Testis (tissue), 3 donors: ENCODE measurements around the gene TTC7B. TPM values are rescaled to one million over a fixed set of nuclear protein-coding genes. Genes with fewer than 3 reads are reported as not detected.

Experiments used
- DNase-seq: peaks from one replicate; pipeline ENCODE4 v3.0.0-alpha.2; 2019
- H3K27ac ChIP-seq, 2 donors: fragments of 200-600 bp; sonication (generic); one replicate each; pipeline ENCODE4 v1.5.1; 2019
- H3K27me3 ChIP-seq: fragments of 200-600 bp; sonication (generic); one replicate; pipeline ENCODE4 v1.5.1; 2019
- H3K36me3 ChIP-seq: fragments of 200-600 bp; sonication (generic); one replicate; pipeline ENCODE4 v1.5.1; 2017; ENCODE audit warnings: low read depth; ENCODE audit errors: missing control alignments
- H3K4me1 ChIP-seq: fragments of 200-600 bp; sonication (generic); one replicate; pipeline ENCODE4 v1.5.1; 2019
- H3K4me3 ChIP-seq, 2 donors: fragments of 200-600 bp; sonication (generic); one replicate each; pipeline ENCODE4 v1.5.1; 2017 to 2019
- H3K9me3 ChIP-seq: fragments of 200-600 bp; sonication (generic); one replicate; pipeline ENCODE4 v1.5.1; 2017
- POLR2A ChIP-seq: fragments of 450-650 bp; IDR thresholded peaks from one replicate; pipeline ENCODE4 v1.6.1; 2017; ENCODE audit warnings: antibody characterized with exemption, mild to moderate bottlenecking, moderate library complexity
- WGBS, 2 donors: methylation state at CpG; one replicate each; pipeline ENCODE4 v1.1.5; 2018; 5-methylcytosine and 5-hydroxymethylcytosine counted together
- intact Hi-C: fragments of 100-400 bp; cut with DNase I; formaldehyde crosslinking; loops from one replicate; pipeline ENCODE4 v1.15.1; 2023; ENCODE audit warnings: low total_unique reads
- polyA plus RNA-seq: library from polyadenylated mRNA; stranded (reverse); fragments of 350-450 nt; fragmentation: Illumina TruSeq; extraction: RNeasy Lipid Tissue Mini Kit (QIAGEN cat#74804); gene quantifications from one replicate; pipeline ENCODE4 v1.2.3, GENCODE V29; 2014; ENCODE audit warnings: low read depth, low replicate concordance; ENCODE audit not compliant: insufficient read depth
- total RNA-seq, 2 donors: library from RNA; depleted of rRNA; stranded (reverse); fragments of >200 nt; gene quantifications; one replicate each; pipeline ENCODE4 v1.2.3, GENCODE V29; 2016
- TF ChIP-seq, protein P1 (sequence below), 3 experiments: fragments of 450-650 bp in 2 of 3; fragments of 200-600 bp in 1 of 3; sonication (generic) in 1 of 3; IDR thresholded peaks; one replicate each; pipeline ENCODE4 v1.5.1; 2016 to 2019; ENCODE audit warnings: antibody characterized with exemption in 3 of 3, mild to moderate bottlenecking in 2 of 3, moderate library complexity in 1 of 3

Gene TTC7B
- total and polyA plus RNA-seq, 3 donors from 2014 or later: 11.3 to 17.0 (median 12.1) TPM

DNA sequence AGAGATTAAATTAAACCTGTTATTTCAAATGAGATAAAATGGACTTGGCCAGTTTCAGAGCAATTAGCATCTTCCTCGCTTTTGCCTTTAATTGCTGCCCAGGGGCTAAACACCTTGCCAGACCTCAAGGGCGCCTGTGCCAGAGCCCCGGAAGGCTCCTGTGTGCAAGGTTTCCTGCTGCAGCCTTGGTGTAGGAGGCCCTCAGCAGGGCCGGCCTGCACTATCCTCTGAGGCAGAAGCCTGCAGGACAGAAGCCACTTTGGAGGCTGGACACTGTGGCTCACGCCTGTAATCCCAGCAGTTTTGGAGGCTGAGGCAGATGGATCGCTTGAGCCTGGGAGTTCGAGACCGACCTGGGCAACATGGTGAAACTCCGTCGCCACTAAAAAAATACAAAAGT, 269.0 kb downstream of the TTC7B start:
- peaks cover 24% of the 10 kb centered on the region for H3K4me1 ChIP-seq
- 77 to 100% methylated on average over 7 to 10 of the region's 10 CpGs for WGBS, 2 donors
- no peak overlapping the region for H3K27ac ChIP-seq
- TF ChIP-seq POLR2A: no peak
- TF ChIP-seq, protein P1, sequence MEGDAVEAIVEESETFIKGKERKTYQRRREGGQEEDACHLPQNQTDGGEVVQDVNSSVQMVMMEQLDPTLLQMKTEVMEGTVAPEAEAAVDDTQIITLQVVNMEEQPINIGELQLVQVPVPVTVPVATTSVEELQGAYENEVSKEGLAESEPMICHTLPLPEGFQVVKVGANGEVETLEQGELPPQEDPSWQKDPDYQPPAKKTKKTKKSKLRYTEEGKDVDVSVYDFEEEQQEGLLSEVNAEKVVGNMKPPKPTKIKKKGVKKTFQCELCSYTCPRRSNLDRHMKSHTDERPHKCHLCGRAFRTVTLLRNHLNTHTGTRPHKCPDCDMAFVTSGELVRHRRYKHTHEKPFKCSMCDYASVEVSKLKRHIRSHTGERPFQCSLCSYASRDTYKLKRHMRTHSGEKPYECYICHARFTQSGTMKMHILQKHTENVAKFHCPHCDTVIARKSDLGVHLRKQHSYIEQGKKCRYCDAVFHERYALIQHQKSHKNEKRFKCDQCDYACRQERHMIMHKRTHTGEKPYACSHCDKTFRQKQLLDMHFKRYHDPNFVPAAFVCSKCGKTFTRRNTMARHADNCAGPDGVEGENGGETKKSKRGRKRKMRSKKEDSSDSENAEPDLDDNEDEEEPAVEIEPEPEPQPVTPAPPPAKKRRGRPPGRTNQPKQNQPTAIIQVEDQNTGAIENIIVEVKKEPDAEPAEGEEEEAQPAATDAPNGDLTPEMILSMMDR (IDR thresholded peaks at IDR 0.05): no peak
- H3K4me3 ChIP-seq: no peak overlapping the region
- intact Hi-C loops: no loop called here
- no peaks in the 10 kb centered on the region for H3K9me3 ChIP-seq
- no peaks in the 10 kb centered on the region for H3K27me3 ChIP-seq
- DNase-seq: no peak
- no peaks in the 10 kb centered on the region for H3K36me3 ChIP-seq

DNA sequence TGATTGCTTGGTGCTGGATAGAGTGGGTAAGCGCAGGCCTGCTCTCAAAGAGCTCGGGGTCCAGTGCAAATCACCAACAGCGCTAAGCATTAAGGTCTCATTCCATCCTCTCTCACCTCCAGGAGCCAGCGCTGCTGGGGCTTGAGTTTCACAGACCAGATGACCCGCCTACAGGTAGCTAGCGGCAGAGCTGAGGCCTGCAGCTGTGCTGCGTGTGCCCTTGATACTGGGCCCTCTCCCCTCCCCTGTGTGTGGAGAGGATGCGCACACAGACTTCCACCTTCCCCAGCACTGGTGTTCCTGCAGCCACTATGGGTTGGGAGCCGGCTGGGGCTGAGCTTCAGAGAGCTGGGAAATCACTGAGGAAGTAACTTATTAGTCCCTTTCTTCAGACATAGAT, 269.5 kb downstream of the TTC7B start:
- Histone ChIP-seq H3K4me1 (peaks cover 20% of the 10 kb centered on the region), H3K27ac (no peak overlapping the region), H3K4me3 (no peak overlapping the region), H3K27me3 (no peaks in the 10 kb centered on the region), H3K36me3 (no peaks in the 10 kb centered on the region), H3K9me3 (no peaks in the 10 kb centered on the region)
- intact Hi-C loops: no loop called here
- no peak for DNase-seq
- TF ChIP-seq POLR2A: no peak
- TF ChIP-seq, protein P1 (IDR thresholded peaks at IDR 0.05): no peak
- WGBS, 2 donors: 84 to 100% methylated on average over 1 to 9 of the region's 9 CpGs

DNA sequence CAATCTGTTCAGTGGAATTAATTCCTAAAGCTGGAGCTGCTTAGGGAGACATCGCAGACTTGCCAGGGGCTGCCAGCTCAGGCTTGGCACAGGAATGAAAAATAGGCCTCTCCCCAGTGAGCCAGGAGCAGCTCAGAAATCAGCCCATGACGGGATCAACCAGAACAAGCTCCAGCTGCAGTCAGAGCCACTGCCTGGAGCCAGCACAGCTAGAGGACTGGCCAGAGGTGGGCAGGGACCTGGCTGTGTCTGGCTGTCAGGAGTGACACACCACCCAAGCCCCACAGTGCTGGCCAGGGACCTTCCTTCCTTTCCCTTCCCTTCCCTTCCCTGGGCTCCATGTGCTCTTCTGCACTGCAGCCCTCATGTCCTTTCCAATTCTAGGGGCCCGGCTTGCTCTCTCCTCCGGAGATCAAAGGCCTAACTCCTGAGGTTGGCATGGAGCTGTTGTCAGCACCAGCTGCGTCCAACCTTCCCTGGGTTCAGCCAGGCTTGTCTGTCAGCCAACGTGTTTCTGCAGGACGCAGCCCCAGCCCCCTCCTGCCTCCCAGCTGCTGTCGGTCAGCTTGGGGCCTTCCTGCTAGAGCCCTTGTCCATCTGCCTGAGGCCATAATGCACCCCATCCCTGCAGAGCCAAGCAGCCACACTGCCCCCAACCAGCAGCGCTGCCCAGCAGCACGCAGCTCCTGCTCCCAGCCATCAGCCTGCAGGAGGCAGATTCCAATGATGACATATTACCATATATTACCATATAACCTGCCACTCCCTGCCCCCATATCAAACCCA, 270.1 kb downstream of the TTC7B start:
- 46 to 78% methylated on average over 7 to 10 of the region's 10 CpGs for WGBS, 2 donors
- H3K4me3 ChIP-seq: no peak overlapping the region
- TF ChIP-seq, protein P1 (IDR thresholded peaks at IDR 0.05): no peak
- no peak for TF ChIP-seq POLR2A
- H3K4me1 ChIP-seq: peaks cover 17% of the 10 kb centered on the region
- peak overlapping the region in 1 of 2 donors; percentile 5 for H3K27ac ChIP-seq
- no peaks in the 10 kb centered on the region for H3K9me3 ChIP-seq
- intact Hi-C loops: no loop called here
- DNase-seq: no peak
- no peaks in the 10 kb centered on the region for H3K36me3 ChIP-seq
- no peaks in the 10 kb centered on the region for H3K27me3 ChIP-seq

DNA sequence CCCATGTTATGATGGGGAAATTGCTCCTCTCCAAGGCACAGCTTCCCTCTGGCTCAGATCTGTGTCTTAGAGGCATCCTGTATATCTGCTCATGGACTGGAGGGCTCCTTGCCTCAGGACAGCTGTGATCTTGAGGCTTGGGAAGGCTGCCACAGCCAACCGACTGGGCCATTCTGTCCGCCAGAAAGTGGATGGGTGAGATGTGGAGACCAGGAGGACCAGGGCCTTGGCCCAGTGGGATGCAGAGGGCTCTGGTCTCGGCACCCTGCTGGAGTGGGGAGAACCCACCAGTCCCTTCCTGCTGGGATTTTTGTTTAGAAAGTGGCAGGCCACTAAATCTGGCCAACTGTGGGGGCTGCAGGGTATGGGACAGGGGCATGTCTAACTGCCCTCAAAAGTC, 270.8 kb downstream of the TTC7B start:
- H3K4me1 ChIP-seq: peaks cover 17% of the 10 kb centered on the region
- no peaks in the 10 kb centered on the region for H3K9me3 ChIP-seq
- no peaks in the 10 kb centered on the region for H3K36me3 ChIP-seq
- intact Hi-C loops: no loop called here
- H3K27me3 ChIP-seq: no peaks in the 10 kb centered on the region
- TF ChIP-seq POLR2A: no peak
- H3K4me3 ChIP-seq: no peak overlapping the region
- no peak overlapping the region for H3K27ac ChIP-seq
- DNase-seq: no peak
- 86 to 94% methylated on average over 2 to 3 of the region's 3 CpGs for WGBS, 2 donors

DNA sequence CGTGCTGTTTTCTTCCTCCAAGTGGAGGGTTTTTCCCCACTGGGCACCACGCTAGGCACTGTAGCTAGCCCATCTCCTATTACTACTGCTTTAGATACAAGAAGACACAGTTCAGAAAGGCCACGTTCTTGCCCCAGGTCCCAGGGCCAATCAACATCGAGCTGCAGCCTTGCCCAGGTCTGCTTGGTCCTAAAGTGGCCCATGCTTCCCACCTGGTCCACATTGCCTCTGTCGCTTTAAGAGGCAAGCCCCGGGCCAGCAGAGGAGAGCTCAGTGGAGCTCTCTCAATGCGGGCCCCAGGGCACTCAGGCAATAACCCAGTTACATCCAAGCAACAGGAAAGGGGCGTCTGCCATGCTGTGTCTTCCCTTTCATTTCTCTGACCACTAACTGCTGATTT, 271.3 kb downstream of the TTC7B start:
- peaks cover 16% of the 10 kb centered on the region for H3K4me1 ChIP-seq
- H3K27ac ChIP-seq: no peak overlapping the region
- no peaks in the 10 kb centered on the region for H3K36me3 ChIP-seq
- WGBS, 2 donors: 84 to 85% methylated on average over 8 of the region's 8 CpGs
- H3K9me3 ChIP-seq: no peaks in the 10 kb centered on the region
- no peaks in the 10 kb centered on the region for H3K27me3 ChIP-seq
- no peak for DNase-seq
- H3K4me3 ChIP-seq: no peak overlapping the region
- intact Hi-C loops: no loop called here
- TF ChIP-seq POLR2A: no peak
- TF ChIP-seq, protein P1 (IDR thresholded peaks at IDR 0.05): no peak
